ENCODE measurements around the gene THG1L. TPM values are rescaled to one million over a fixed set of nuclear protein-coding genes. Genes with fewer than 3 reads are reported as not detected.
"Not testable (repeated sequence)": the region's sequence is repeated elsewhere in the genome, so short reads cannot be mapped to it uniquely, and the experiment has no call there.

The THG1L gene
- total and polyA plus RNA-seq, 3 donors from 2014 or later, result 11.9 to 18.1 (median 14.0) TPM

- Histone ChIP-seq H3K9me3 (no peaks in the 10 kb centered on the region), H3K27ac (no peak overlapping the region), H3K4me1 (no peaks in the 10 kb centered on the region), H3K4me3 (no peak overlapping the region), H3K27me3 (no peaks in the 10 kb centered on the region), H3K36me3 (ENCODE audit: low read depth, missing control alignments) (no peaks in the 10 kb centered on the region)
- no peak for DNase-seq
- TF ChIP-seq, protein P1, sequence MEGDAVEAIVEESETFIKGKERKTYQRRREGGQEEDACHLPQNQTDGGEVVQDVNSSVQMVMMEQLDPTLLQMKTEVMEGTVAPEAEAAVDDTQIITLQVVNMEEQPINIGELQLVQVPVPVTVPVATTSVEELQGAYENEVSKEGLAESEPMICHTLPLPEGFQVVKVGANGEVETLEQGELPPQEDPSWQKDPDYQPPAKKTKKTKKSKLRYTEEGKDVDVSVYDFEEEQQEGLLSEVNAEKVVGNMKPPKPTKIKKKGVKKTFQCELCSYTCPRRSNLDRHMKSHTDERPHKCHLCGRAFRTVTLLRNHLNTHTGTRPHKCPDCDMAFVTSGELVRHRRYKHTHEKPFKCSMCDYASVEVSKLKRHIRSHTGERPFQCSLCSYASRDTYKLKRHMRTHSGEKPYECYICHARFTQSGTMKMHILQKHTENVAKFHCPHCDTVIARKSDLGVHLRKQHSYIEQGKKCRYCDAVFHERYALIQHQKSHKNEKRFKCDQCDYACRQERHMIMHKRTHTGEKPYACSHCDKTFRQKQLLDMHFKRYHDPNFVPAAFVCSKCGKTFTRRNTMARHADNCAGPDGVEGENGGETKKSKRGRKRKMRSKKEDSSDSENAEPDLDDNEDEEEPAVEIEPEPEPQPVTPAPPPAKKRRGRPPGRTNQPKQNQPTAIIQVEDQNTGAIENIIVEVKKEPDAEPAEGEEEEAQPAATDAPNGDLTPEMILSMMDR (IDR thresholded peaks at IDR 0.05), result no peak
- TF ChIP-seq POLR2A (IDR thresholded peaks at IDR 0.05), result no peak
- intact Hi-C loops (cut with DNase I; ENCODE audit: low total_unique reads), result no loop called here
These were observed 16.7 kb upstream of the THG1L start for GRCh38 chr5:157714596-157714864.

- DNase-seq, result no peak
- H3K4me3 ChIP-seq, result no peak overlapping the region
- no peaks in the 10 kb centered on the region for H3K9me3 ChIP-seq
- 21 to 33% methylated on average over 4 of the region's 4 CpGs for WGBS, 2 donors
- intact Hi-C loops (cut with DNase I; ENCODE audit: low total_unique reads), result no loop called here
- H3K4me1 ChIP-seq, result no peaks in the 10 kb centered on the region
- no peaks in the 10 kb centered on the region for H3K27me3 ChIP-seq
- no peak for TF ChIP-seq POLR2A (IDR thresholded peaks at IDR 0.05)
- TF ChIP-seq, protein P1 (IDR thresholded peaks at IDR 0.05), result peak; percentile 56 to 69 (median 65)
- no peak overlapping the region for H3K27ac ChIP-seq
- no peaks in the 10 kb centered on the region for H3K36me3 ChIP-seq (ENCODE audit: low read depth, missing control alignments)
These were observed 12.7 kb upstream of the THG1L start for GRCh38 chr5:157718519-157718918.

GRCh38 chr5:157719245-157719644 is 12.0 kb upstream of the THG1L start:
- H3K4me1 ChIP-seq, result no peaks in the 10 kb centered on the region
- no peak overlapping the region for H3K27ac ChIP-seq
- TF ChIP-seq, protein P1 (IDR thresholded peaks at IDR 0.05), result no peak
- no peak for TF ChIP-seq POLR2A (IDR thresholded peaks at IDR 0.05)
- WGBS, 2 donors, result 91 to 100% methylated on average over 2 of the region's 2 CpGs
- H3K4me3 ChIP-seq, result no peak overlapping the region
- H3K36me3 ChIP-seq (ENCODE audit: low read depth, missing control alignments), result no peaks in the 10 kb centered on the region
- intact Hi-C loops (cut with DNase I; ENCODE audit: low total_unique reads), result no loop called here
- H3K9me3 ChIP-seq, result no peaks in the 10 kb centered on the region
- no peaks in the 10 kb centered on the region for H3K27me3 ChIP-seq
- DNase-seq, result no peak

- WGBS, 2 donors, result 83 to 88% methylated on average over 1 to 6 of the region's 6 CpGs
- no peak overlapping the region for H3K27ac ChIP-seq
- H3K36me3 ChIP-seq (ENCODE audit: low read depth, missing control alignments), result no peaks in the 10 kb centered on the region
- H3K27me3 ChIP-seq, result no peaks in the 10 kb centered on the region
- no peak for DNase-seq
- H3K4me1 ChIP-seq, result no peaks in the 10 kb centered on the region
- no peak overlapping the region for H3K4me3 ChIP-seq
- TF ChIP-seq, protein P1 (IDR thresholded peaks at IDR 0.05), result no peak
- TF ChIP-seq POLR2A (IDR thresholded peaks at IDR 0.05), result no peak
- intact Hi-C loops (cut with DNase I; ENCODE audit: low total_unique reads), result no loop called here
- no peaks in the 10 kb centered on the region for H3K9me3 ChIP-seq
These were observed 10.1 kb upstream of the THG1L start for GRCh38 chr5:157721159-157721558.

- H3K9me3 ChIP-seq; H3K4me1 ChIP-seq; H3K4me3 ChIP-seq; H3K36me3 ChIP-seq (ENCODE audit: low read depth, missing control alignments); DNase-seq; intact Hi-C loops (cut with DNase I; ENCODE audit: low total_unique reads); H3K27me3 ChIP-seq; H3K27ac ChIP-seq: not testable (repeated sequence)
- WGBS, 2 donors, result 88 to 92% methylated on average over 2 of the region's 2 CpGs
These were observed 8.3 kb upstream of the THG1L start for GRCh38 chr5:157722895-157723294.

- 78 to 95% methylated on average over 2 of the region's 2 CpGs for WGBS, 2 donors
- H3K4me3 ChIP-seq; intact Hi-C loops (cut with DNase I; ENCODE audit: low total_unique reads); H3K9me3 ChIP-seq; H3K27ac ChIP-seq; DNase-seq; H3K27me3 ChIP-seq; H3K4me1 ChIP-seq; H3K36me3 ChIP-seq (ENCODE audit: low read depth, missing control alignments): not testable (repeated sequence)
These were observed 4.6 kb upstream of the THG1L start for GRCh38 chr5:157726607-157727006.

- DNase-seq; H3K27me3 ChIP-seq; H3K4me3 ChIP-seq; H3K9me3 ChIP-seq; H3K36me3 ChIP-seq (ENCODE audit: low read depth, missing control alignments); H3K4me1 ChIP-seq; intact Hi-C loops (cut with DNase I; ENCODE audit: low total_unique reads); H3K27ac ChIP-seq: not testable (repeated sequence)
- WGBS, 2 donors, result 86 to 92% methylated on average over 1 of the region's 1 CpG
These were observed 3.4 kb upstream of the THG1L start for GRCh38 chr5:157727858-157728257.

All from testis (tissue), 3 donors.